Endodermal cell (in vitro differentiated cells): Measurements from ENCODE around the gene AXIN1. TPM values are rescaled to one million over a fixed set of nuclear protein-coding genes. Genes with fewer than 3 reads are reported as not detected.

Experiments used
- DNase-seq: peaks from one replicate; pipeline ENCODE4 v3.0.0-alpha.2; 2017
- H3K27ac ChIP-seq: 2 replicates; pipeline ENCODE4 v1.5.1; 2013; ENCODE audit warnings: mild to moderate bottlenecking, low read depth, low read length, moderate library complexity
- H3K27me3 ChIP-seq: 2 replicates; pipeline ENCODE4 v1.6.1; 2013; ENCODE audit warnings: mild to moderate bottlenecking, low read length, moderate library complexity; ENCODE audit not compliant: insufficient read depth, control insufficient read depth, poor library complexity, severe bottlenecking
- H3K36me3 ChIP-seq: 2 replicates; pipeline ENCODE4 v1.7.0; 2013; ENCODE audit warnings: mild to moderate bottlenecking, low read length, moderate library complexity; ENCODE audit not compliant: control insufficient read depth, insufficient read depth
- H3K4me1 ChIP-seq: one replicate; pipeline ENCODE4 v1.7.0; 2013; ENCODE audit warnings: low read length; ENCODE audit not compliant: control insufficient read depth, insufficient read depth
- H3K4me3 ChIP-seq: 2 replicates; pipeline ENCODE4 v1.5.1; 2013; ENCODE audit warnings: mild to moderate bottlenecking, low read length, moderate library complexity
- H3K9ac ChIP-seq: 2 replicates; pipeline ENCODE4 v1.6.1; 2013; ENCODE audit warnings: mild to moderate bottlenecking, low read length, moderate library complexity; ENCODE audit not compliant: poor library complexity, severe bottlenecking; ENCODE audit errors: extremely low read depth
- H3K9me3 ChIP-seq: 2 replicates; pipeline ENCODE4 v1.6.1; 2013; ENCODE audit warnings: mild to moderate bottlenecking, low read length, moderate library complexity; ENCODE audit not compliant: control insufficient read depth
- H3K27ac Mint-ChIP-seq: 2 replicates; pipeline ENCODE4 v1.8.0; 2020; ENCODE audit warnings: mixed read lengths
- H3K27me3 Mint-ChIP-seq: 2 replicates; pipeline ENCODE4 v1.8.0; 2021; ENCODE audit warnings: mild to moderate bottlenecking, mixed read lengths; ENCODE audit not compliant: insufficient read depth
- H3K36me3 Mint-ChIP-seq: 2 replicates; pipeline ENCODE4 v1.8.0; 2020; ENCODE audit warnings: low read depth, mixed read lengths
- H3K4me1 Mint-ChIP-seq: 2 replicates; pipeline ENCODE4 v1.8.0; 2020; ENCODE audit warnings: mixed read lengths
- H3K4me3 Mint-ChIP-seq: 2 replicates; pipeline ENCODE4 v1.8.0; 2020; ENCODE audit warnings: mild to moderate bottlenecking, moderate library complexity, mixed read lengths
- H3K9me3 Mint-ChIP-seq: 2 replicates; pipeline ENCODE4 v1.8.0; 2020; ENCODE audit warnings: mild to moderate bottlenecking, mixed read lengths
- CTCF ChIP-seq: fragments of 200-600 bp; sonication (generic); conservative IDR thresholded peaks from 2 replicates; pipeline ENCODE4 v1.5.0; 2021; ENCODE audit warnings: antibody characterized with exemption, mild to moderate bottlenecking
- WGBS, 2 experiments: methylation state at CpG; one replicate each; pipeline versions ENCODE4 v1.1.5 to v1.1.7; 2013; ENCODE audit warnings: missing lambda C conversion rate in 2 of 2, mixed read lengths in 1 of 2; ENCODE audit not compliant: insufficient coverage in 1 of 2, insufficient read length in 1 of 2; 5-methylcytosine and 5-hydroxymethylcytosine counted together
- total RNA-seq, 2 donors: library from RNA; stranded (reverse); fragmentation: NEBNext Ultra II Directional in 1 of 2; extraction: Animal tissue kit (Norgen Biotek cat#: 25700) in 1 of 2; gene quantifications; 2 replicates in 1 of 2; 3 replicates in 1 of 2; pipeline ENCODE4 v1.2.1, GENCODE V29; 2021

The AXIN1 gene
- total RNA-seq, 2 donors from 2014 or later, result 36.5 to 37.3 TPM

GRCh38 chr16:264440-264951 is 88.0 kb downstream of the AXIN1 start:
- Histone ChIP-seq H3K4me1 (no peaks in the 10 kb centered on the region), H3K9me3 (no peaks in the 10 kb centered on the region), H3K27ac (no peak overlapping the region), H3K27me3 (no peaks in the 10 kb centered on the region), H3K4me3 (no peak overlapping the region), H3K36me3 (no peaks in the 10 kb centered on the region), H3K9ac (no peak overlapping the region)
- TF ChIP-seq CTCF, result no peak
- Mint-ChIP-seq H3K27ac (no peak overlapping the region), H3K27me3 (no peaks in the 10 kb centered on the region), H3K9me3 (no peaks in the 10 kb centered on the region), H3K4me1 (no peaks in the 10 kb centered on the region), H3K36me3 (peaks cover 20% of the 10 kb centered on the region), H3K4me3 (no peak overlapping the region)
- WGBS, 2 experiments, result 94 to 99% methylated on average over 14 to 23 of the region's 23 CpGs
- DNase-seq, result no peak

- no peaks in the 10 kb centered on the region for H3K27me3 ChIP-seq
- Mint-ChIP-seq H3K27ac (no peak overlapping the region), H3K36me3 (peaks cover 25% of the 10 kb centered on the region), H3K4me1 (no peaks in the 10 kb centered on the region), H3K4me3 (no peak overlapping the region), H3K9me3 (no peaks in the 10 kb centered on the region), H3K27me3 (no peaks in the 10 kb centered on the region)
- no peak for DNase-seq
- 93 to 95% methylated on average over 14 to 17 of the region's 17 CpGs for WGBS, 2 experiments
- H3K4me1 ChIP-seq, result no peaks in the 10 kb centered on the region
- no peak overlapping the region for H3K4me3 ChIP-seq
- H3K9me3 ChIP-seq, result no peaks in the 10 kb centered on the region
- no peak overlapping the region for H3K27ac ChIP-seq
- H3K36me3 ChIP-seq, result no peaks in the 10 kb centered on the region
- TF ChIP-seq CTCF, result no peak
- H3K9ac ChIP-seq, result no peak overlapping the region
Measured at GRCh38 chr16:263944-264343, 88.6 kb downstream of the AXIN1 start.

GRCh38 chr16:263182-263774 is 89.2 kb downstream of the AXIN1 start:
- no peak for TF ChIP-seq CTCF
- 97 to 98% methylated on average over 26 to 35 of the region's 35 CpGs for WGBS, 2 experiments
- Histone ChIP-seq H3K9me3 (no peaks in the 10 kb centered on the region), H3K27ac (no peak overlapping the region), H3K9ac (no peak overlapping the region), H3K4me3 (no peak overlapping the region), H3K27me3 (no peaks in the 10 kb centered on the region), H3K36me3 (no peaks in the 10 kb centered on the region), H3K4me1 (no peaks in the 10 kb centered on the region)
- H3K4me3 Mint-ChIP-seq, result no peak overlapping the region
- no peak overlapping the region for H3K27ac Mint-ChIP-seq
- no peaks in the 10 kb centered on the region for H3K27me3 Mint-ChIP-seq
- peaks cover 26% of the 10 kb centered on the region for H3K36me3 Mint-ChIP-seq
- no peak for DNase-seq
- H3K4me1 Mint-ChIP-seq, result no peaks in the 10 kb centered on the region
- no peaks in the 10 kb centered on the region for H3K9me3 Mint-ChIP-seq
